Karpas-422 (cell line): ENCODE results near the gene ATP9A. TPM values are rescaled to one million over a fixed set of nuclear protein-coding genes. Genes with fewer than 3 reads are reported as not detected.
"Not testable (repeated sequence)": the region's sequence is repeated elsewhere in the genome, so short reads cannot be mapped to it uniquely, and the experiment has no call there.

Experiments used
- DNase-seq: peaks from one replicate; pipeline ENCODE4 v3.0.0-alpha.2; 2015
- H2AFZ ChIP-seq: fragments of 200-600 bp; sonication (generic); 2 replicates; pipeline ENCODE4 v1.6.1; 2014; ENCODE audit warnings: antibody characterized with exemption, low read length, mixed read lengths
- H3K27ac ChIP-seq: fragments of 200-600 bp; sonication (generic); 2 replicates; pipeline ENCODE4 v1.5.1; 2014; ENCODE audit warnings: mild to moderate bottlenecking, low read length, moderate library complexity
- H3K27me3 ChIP-seq: fragments of 200-600 bp; sonication (generic); 2 replicates; pipeline ENCODE4 v1.6.1; 2014; ENCODE audit warnings: low read length, mixed read lengths
- H3K36me3 ChIP-seq: fragments of 200-600 bp; sonication (generic); 2 replicates; pipeline ENCODE4 v1.6.1; 2014; ENCODE audit warnings: low read length, mixed read lengths; ENCODE audit not compliant: insufficient read depth
- H3K4me1 ChIP-seq: fragments of 200-600 bp; sonication (generic); 2 replicates; pipeline ENCODE4 v1.6.1; 2014; ENCODE audit warnings: mild to moderate bottlenecking, low read length, mixed read lengths
- H3K4me2 ChIP-seq: fragments of 200-600 bp; sonication (generic); 2 replicates; pipeline ENCODE4 v1.6.1; 2014; ENCODE audit warnings: low read length, low read depth, mild to moderate bottlenecking; ENCODE audit not compliant: poor library complexity, severe bottlenecking
- H3K4me3 ChIP-seq: fragments of 200-600 bp; sonication (generic); 2 replicates; pipeline ENCODE4 v1.5.1; 2014; ENCODE audit warnings: mild to moderate bottlenecking, antibody characterized with exemption, low read length, mixed read lengths
- H3K79me2 ChIP-seq: fragments of 200-600 bp; sonication (generic); 2 replicates; pipeline ENCODE4 v1.6.1; 2014; ENCODE audit warnings: mild to moderate bottlenecking, low read length, mixed read lengths
- H3K9ac ChIP-seq: fragments of 200-600 bp; sonication (generic); 2 replicates; pipeline ENCODE4 v1.6.0; 2014; ENCODE audit warnings: low read length
- H3K9me2 ChIP-seq: fragments of 200-600 bp; sonication (generic), shearing (Covaris generic); replicated peaks from 2 replicates; pipeline ENCODE4 v1.6.0; 2014; ENCODE audit warnings: mild to moderate bottlenecking, low read length, moderate library complexity; ENCODE audit not compliant: insufficient read depth
- H3K9me3 ChIP-seq: fragments of 300-700, 200-600 bp; sonication (generic); 2 replicates; pipeline ENCODE4 v1.6.1; 2014; ENCODE audit warnings: low read length, mixed read lengths
- H4K20me1 ChIP-seq: fragments of 200-600 bp; sonication (generic); 2 replicates; pipeline ENCODE4 v1.6.1; 2014; ENCODE audit warnings: mild to moderate bottlenecking, antibody characterized with exemption, low read length, low read depth; ENCODE audit not compliant: insufficient read depth
- total RNA-seq: library from RNA; depleted of rRNA; stranded (reverse); fragments of >200 nt; shearing (Covaris generic); gene quantifications from 2 replicates; pipeline ENCODE4 v1.2.3, GENCODE V29; 2014; ENCODE audit warnings: low replicate concordance

Gene ATP9A
- total RNA-seq, 1 experiment from 2014 or later = 0.19 TPM

- Histone ChIP-seq H2AFZ (no peak overlapping the region), H3K4me3 (no peak overlapping the region), H3K9me3 (no peaks in the 10 kb centered on the region), H3K4me1 (no peaks in the 10 kb centered on the region), H3K9me2 (no peaks in the 10 kb centered on the region), H3K79me2 (no peaks in the 10 kb centered on the region), H3K36me3 (no peaks in the 10 kb centered on the region), H3K27ac (no peak overlapping the region), H3K27me3 (no peaks in the 10 kb centered on the region), H3K9ac (no peak overlapping the region), H4K20me1 (no peaks in the 10 kb centered on the region), H3K4me2 (no peak overlapping the region)
- no peak for DNase-seq
Observed at GRCh38 chr20:51729771-51730170, 38.4 kb downstream of the ATP9A start.

GRCh38 chr20:51728737-51729136 is 39.5 kb downstream of the ATP9A start:
- Histone ChIP-seq H3K79me2 (no peaks in the 10 kb centered on the region), H3K4me3 (no peak overlapping the region), H3K27ac (no peak overlapping the region), H3K36me3 (no peaks in the 10 kb centered on the region), H3K27me3 (no peaks in the 10 kb centered on the region), H4K20me1 (no peaks in the 10 kb centered on the region), H3K9me3 (no peaks in the 10 kb centered on the region), H3K4me2 (no peak overlapping the region), H3K4me1 (no peaks in the 10 kb centered on the region), H3K9ac (no peak overlapping the region), H3K9me2 (no peaks in the 10 kb centered on the region), H2AFZ (no peak overlapping the region)
- DNase-seq = no peak

DNA sequence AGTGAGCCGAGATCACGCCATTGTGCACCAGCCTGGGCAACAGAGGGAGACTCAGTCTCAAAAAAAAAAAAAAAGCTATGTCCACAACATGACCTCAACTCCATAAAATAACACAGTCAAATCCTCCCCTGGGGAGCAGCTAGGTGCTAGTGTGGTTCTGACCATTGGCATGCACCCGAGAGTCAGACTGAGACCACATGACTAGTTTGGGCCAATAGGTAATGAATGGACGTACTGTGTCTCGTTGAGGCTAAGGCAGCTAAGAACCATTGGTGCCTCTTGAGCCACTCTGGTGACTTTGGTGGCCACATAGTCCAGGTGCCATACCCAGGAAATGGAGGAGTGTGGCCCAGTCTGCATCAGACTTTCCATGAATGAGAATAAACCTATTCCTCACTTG is 40.3 kb downstream of the ATP9A start:
- Histone ChIP-seq H3K4me2 (no peak overlapping the region), H3K9me3 (no peaks in the 10 kb centered on the region), H3K36me3 (no peaks in the 10 kb centered on the region), H3K4me3 (no peak overlapping the region), H3K9me2 (no peaks in the 10 kb centered on the region), H3K4me1 (no peaks in the 10 kb centered on the region), H3K79me2 (no peaks in the 10 kb centered on the region), H3K9ac (no peak overlapping the region), H3K27ac (no peak overlapping the region), H4K20me1 (no peaks in the 10 kb centered on the region), H3K27me3 (no peaks in the 10 kb centered on the region), H2AFZ (no peak overlapping the region)
- DNase-seq = no peak

DNA sequence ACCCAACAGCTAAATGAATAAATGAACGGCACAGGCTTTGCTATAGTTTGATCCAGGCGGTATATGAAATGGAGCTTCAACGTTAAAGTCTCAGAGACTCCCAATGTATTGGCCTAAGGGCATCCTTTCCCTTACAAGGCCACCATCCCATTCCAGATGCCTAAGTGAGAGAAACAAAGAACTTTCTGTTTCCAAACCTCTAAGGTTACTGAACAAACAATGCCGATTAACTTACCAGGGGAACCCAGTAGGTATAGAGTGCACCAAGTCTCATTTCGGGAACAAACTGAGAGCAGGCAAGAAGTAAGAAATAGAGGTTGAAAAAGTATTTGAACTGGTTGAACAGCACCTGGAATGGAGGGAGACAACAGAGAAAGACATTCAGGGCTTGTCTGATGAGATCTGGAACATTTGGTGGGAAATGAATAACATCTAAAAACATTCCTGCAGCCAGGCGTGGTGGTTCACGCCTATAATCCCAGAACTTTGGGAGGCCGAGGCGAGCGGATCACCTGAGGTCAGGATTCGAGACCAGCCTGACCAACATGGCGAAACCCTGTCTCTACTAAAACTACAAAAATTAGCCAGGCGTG is 42.5 kb downstream of the ATP9A start:
- peak; percentile 27 for DNase-seq
- no peaks in the 10 kb centered on the region for H3K79me2 ChIP-seq
- H2AFZ ChIP-seq = no peak overlapping the region
- H3K4me3 ChIP-seq = no peak overlapping the region
- H3K27ac ChIP-seq = no peak overlapping the region
- no peaks in the 10 kb centered on the region for H3K9me2 ChIP-seq
- no peaks in the 10 kb centered on the region for H3K36me3 ChIP-seq
- H3K4me1 ChIP-seq = no peaks in the 10 kb centered on the region
- H3K9me3 ChIP-seq = no peaks in the 10 kb centered on the region
- no peak overlapping the region for H3K4me2 ChIP-seq
- no peaks in the 10 kb centered on the region for H4K20me1 ChIP-seq
- H3K9ac ChIP-seq = no peak overlapping the region
- H3K27me3 ChIP-seq = no peaks in the 10 kb centered on the region

GRCh38 chr20:51723026-51723425 is 45.2 kb downstream of the ATP9A start:
- H3K4me1 ChIP-seq, H3K27me3 ChIP-seq, H3K36me3 ChIP-seq, H3K4me3 ChIP-seq, H4K20me1 ChIP-seq, DNase-seq, H3K27ac ChIP-seq, H3K9ac ChIP-seq, H3K4me2 ChIP-seq, H3K9me2 ChIP-seq, H3K9me3 ChIP-seq, H3K79me2 ChIP-seq, H2AFZ ChIP-seq: not testable (repeated sequence)

DNA sequence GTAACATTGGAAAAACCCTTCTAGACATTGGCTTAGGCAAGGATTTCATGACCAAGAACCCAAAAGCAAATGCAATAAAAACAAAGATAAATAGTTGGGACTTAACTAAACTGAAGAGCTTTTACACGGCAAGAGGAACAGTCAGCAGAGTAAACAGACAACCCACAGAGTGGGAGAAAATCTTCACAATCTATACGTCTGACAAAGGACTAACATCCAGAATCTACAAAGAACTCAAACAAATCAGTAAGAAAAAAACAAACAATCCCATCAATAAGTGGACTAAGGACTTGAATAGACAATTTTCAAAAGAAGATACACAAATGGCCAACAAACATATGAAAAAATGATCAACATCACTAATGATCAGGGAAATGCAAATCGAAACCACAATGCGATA is 45.9 kb downstream of the ATP9A start:
- H3K9me3 ChIP-seq, H3K4me1 ChIP-seq: not testable (repeated sequence)

DNA sequence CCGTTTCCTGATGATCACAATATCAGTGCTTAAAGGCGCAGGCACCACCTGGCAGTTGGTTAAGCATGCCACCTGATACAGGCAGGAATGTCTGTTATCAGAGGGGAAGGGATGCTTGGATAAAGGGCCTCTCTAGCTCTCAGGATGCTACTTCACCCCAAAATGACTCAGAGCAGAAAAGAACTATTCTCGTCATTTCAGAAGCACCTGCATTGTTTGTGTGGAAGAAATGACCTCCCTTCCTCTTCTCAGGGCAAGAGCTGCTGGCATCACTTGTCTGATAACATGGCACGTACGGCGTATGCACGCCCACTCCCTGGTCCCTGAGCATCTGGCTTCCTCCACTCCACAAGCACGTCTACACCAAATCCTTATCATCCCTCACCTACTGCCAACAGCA is 47.3 kb downstream of the ATP9A start:
- Histone ChIP-seq H3K4me3 (no peak overlapping the region), H3K9me2 (no peaks in the 10 kb centered on the region), H3K79me2 (no peaks in the 10 kb centered on the region), H3K4me2 (no peak overlapping the region), H3K36me3 (no peaks in the 10 kb centered on the region), H3K27me3 (no peaks in the 10 kb centered on the region), H3K9ac (no peak overlapping the region), H3K4me1 (no peaks in the 10 kb centered on the region), H3K9me3 (no peaks in the 10 kb centered on the region), H4K20me1 (no peaks in the 10 kb centered on the region), H2AFZ (no peak overlapping the region), H3K27ac (no peak overlapping the region)
- DNase-seq = no peak

More for the DNA sequence above, 45.9 kb downstream of the ATP9A start:
- H3K27me3 ChIP-seq, H3K36me3 ChIP-seq, H3K4me3 ChIP-seq, H3K4me2 ChIP-seq, H3K79me2 ChIP-seq, H2AFZ ChIP-seq, H3K9me2 ChIP-seq, DNase-seq, H3K27ac ChIP-seq, H3K9ac ChIP-seq, H4K20me1 ChIP-seq: not testable (repeated sequence)

DNA sequence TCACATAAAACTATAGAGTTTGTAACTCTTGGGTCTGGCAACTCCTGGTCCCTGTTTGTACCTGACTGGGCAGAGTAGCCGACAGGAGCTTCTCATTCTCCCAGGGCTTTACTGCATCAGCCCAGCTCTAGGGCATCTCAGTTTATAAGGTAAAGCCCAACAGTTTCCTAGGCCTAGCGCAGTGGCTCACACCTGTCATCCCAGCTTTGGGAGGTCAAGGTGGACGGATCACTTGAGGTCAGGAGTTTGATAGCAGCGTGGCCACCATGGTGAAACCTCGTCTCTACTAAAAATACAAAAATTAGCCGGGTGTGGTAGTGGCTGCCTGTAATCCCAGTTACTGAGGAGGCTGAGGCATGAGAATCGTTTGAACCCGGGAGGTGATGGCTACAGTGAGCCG is 47.8 kb downstream of the ATP9A start:
- H2AFZ ChIP-seq = no peak overlapping the region
- H3K27ac ChIP-seq = no peak overlapping the region
- no peaks in the 10 kb centered on the region for H3K79me2 ChIP-seq
- H4K20me1 ChIP-seq = no peaks in the 10 kb centered on the region
- no peaks in the 10 kb centered on the region for H3K4me1 ChIP-seq
- H3K36me3 ChIP-seq = no peaks in the 10 kb centered on the region
- H3K9me3 ChIP-seq = no peaks in the 10 kb centered on the region
- DNase-seq = no peak
- H3K4me2 ChIP-seq = no peak overlapping the region
- H3K27me3 ChIP-seq = no peaks in the 10 kb centered on the region
- H3K4me3 ChIP-seq = no peak overlapping the region
- no peak overlapping the region for H3K9ac ChIP-seq
- H3K9me2 ChIP-seq = no peaks in the 10 kb centered on the region

- Histone ChIP-seq H3K9me3 (no peaks in the 10 kb centered on the region), H3K9me2 (no peaks in the 10 kb centered on the region), H3K4me2 (no peak overlapping the region), H3K4me3 (no peak overlapping the region), H4K20me1 (no peaks in the 10 kb centered on the region), H3K36me3 (no peaks in the 10 kb centered on the region), H3K4me1 (no peaks in the 10 kb centered on the region), H3K79me2 (no peaks in the 10 kb centered on the region), H2AFZ (no peak overlapping the region), H3K27ac (no peak overlapping the region), H3K27me3 (no peaks in the 10 kb centered on the region), H3K9ac (no peak overlapping the region)
- no peak for DNase-seq
Observed at GRCh38 chr20:51715856-51716185, 52.4 kb downstream of the ATP9A start.
